Measurements from ENCODE around the gene PIM1.
"Not testable (repeated sequence)": the region's sequence is repeated elsewhere in the genome, so short reads cannot be mapped to it uniquely, and the experiment has no call there.

PIM1 gene

GRCh38 chr6:37190159-37190535 is 20.2 kb downstream of the PIM1 start:
- no peak for TF ChIP-seq CTCF (IDR thresholded peaks at IDR 0.05; ENCODE audit: low read depth, low read length)
- DNase-seq (ENCODE audit: extremely low read depth, low read depth): no peak

GRCh38 chr6:37192666-37193065 is 22.7 kb downstream of the PIM1 start:
- TF ChIP-seq CTCF (IDR thresholded peaks at IDR 0.05; ENCODE audit: low read depth, low read length): no peak
- no peak for DNase-seq (ENCODE audit: extremely low read depth, low read depth)

DNA sequence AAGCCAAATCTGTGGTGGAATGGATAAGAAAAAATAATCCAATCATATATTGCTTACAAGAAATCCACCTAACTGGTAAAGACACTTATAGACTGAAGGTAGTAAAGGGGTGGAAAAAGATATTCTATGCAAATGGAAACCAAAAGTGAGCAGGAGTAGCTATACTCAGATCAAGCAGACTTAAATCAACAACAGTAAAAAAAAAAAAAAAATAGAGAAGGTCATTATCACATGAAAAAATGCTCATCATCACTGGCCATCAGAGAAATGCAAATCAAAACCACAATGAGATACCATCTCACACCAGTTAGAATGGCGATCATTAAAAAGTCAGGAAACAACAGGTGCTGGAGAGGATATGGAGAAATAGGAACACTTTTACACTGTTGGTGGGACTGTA is 24.9 kb downstream of the PIM1 start:
- DNase-seq (ENCODE audit: extremely low read depth, low read depth): not testable (repeated sequence)

GRCh38 chr6:37196451-37196850 is 26.5 kb downstream of the PIM1 start:
- DNase-seq (ENCODE audit: extremely low read depth, low read depth): not testable (repeated sequence)

- no peak for TF ChIP-seq CTCF (IDR thresholded peaks at IDR 0.05; ENCODE audit: low read depth, low read length)
- no peak for DNase-seq (ENCODE audit: extremely low read depth, low read depth)
Measured at GRCh38 chr6:37200085-37200484, 30.1 kb downstream of the PIM1 start.

DNA sequence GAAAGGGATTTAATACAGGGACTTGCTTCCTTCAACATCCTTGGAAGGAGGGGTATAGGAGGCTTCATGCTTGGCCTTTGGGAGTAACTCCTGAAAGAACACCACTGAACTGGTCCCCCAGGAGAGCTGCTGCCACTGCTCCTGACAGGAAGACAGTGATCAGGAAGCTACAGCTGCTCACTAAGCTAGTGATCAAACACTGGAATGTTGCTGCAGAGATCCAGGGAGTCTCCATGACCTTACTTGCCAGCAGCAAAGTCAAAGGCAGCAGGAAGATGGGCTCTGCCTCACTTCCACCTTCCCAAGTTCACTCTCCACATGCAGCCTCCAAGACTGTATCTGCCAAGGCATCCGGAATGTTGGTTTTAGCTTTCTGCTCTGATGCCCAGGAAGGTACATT is 31.8 kb downstream of the PIM1 start:
- DNase-seq (ENCODE audit: extremely low read depth, low read depth): no peak
- TF ChIP-seq CTCF (IDR thresholded peaks at IDR 0.05; ENCODE audit: low read depth, low read length): no peak

DNA sequence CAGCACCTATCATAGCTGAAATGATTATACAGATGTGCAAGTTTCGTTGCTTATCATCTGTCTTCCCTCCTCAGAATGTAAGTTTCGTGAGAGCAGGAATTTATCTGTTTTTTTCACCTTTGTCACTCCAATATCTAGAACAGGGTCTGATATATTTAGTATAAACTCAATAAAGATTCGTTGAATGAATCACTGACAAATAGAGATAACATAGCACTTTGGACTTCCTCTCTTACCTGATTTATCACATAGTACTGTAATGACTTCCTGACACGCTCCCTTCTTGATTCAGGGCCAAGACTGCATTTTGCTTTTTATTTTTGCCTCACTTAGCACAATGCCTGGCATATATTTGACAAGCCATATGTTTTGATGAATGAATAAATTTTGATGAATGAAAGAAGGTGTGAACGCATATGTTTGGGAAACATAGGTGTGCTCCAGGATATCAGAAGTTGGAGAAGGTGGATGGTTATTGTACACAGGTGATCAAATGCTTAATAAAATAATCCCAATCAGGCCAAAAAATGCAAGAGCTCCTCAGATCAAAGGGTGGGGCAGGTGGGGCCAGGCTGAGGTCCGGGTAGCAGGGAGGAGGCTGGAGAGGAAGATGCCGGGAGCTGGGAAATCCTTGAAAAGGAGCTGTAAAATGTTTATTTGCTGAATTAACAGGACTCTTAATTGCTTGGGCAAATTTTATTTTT is 33.0 kb downstream of the PIM1 start:
- TF ChIP-seq CTCF (IDR thresholded peaks at IDR 0.05; ENCODE audit: low read depth, low read length): no peak
- no peak for DNase-seq (ENCODE audit: extremely low read depth, low read depth)

DNA sequence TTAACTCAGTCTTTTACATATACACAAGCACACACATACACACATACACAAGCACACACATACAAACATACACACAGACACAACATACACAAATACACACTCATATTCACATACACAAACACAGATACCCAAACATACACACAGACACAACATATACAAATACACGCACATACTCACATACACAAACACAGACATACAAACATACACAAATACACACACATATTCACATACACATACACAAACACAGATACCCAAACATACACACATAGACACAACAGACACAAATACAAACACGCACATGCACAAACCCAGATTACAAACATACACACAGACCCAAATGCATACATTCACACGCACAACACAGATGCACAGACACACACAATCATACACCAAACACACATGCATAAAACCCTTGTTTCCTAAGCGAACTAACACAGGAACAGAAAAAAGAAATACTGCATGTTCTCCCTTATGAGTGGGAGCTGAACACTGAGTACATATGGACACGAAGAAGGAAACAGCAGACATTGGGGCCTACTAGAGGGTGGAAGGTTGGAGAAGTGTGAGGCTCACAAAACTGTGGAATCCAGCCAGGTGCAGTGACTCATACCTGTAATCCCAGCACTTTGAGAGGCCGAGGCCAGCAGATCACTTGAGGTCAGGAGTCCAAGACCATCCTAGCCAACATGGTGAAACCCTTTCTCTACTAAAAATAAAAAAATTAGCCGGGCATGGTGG is 34.2 kb downstream of the PIM1 start:
- TF ChIP-seq CTCF (IDR thresholded peaks at IDR 0.05; ENCODE audit: low read depth, low read length): no peak
- no peak for DNase-seq (ENCODE audit: extremely low read depth, low read depth)

Data from AG09319 (cell line).